Activated naive CD4-positive, alpha-beta T cell (primary cell): ENCODE results near the gene CSF3.

Experiments
- DNase-seq, 4 experiments: peaks; one replicate each; lab custom pipeline; 2025; lab: John Stamatoyannopoulos, UW

The CSF3 gene, protein sequence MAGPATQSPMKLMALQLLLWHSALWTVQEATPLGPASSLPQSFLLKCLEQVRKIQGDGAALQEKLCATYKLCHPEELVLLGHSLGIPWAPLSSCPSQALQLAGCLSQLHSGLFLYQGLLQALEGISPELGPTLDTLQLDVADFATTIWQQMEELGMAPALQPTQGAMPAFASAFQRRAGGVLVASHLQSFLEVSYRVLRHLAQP

DNA sequence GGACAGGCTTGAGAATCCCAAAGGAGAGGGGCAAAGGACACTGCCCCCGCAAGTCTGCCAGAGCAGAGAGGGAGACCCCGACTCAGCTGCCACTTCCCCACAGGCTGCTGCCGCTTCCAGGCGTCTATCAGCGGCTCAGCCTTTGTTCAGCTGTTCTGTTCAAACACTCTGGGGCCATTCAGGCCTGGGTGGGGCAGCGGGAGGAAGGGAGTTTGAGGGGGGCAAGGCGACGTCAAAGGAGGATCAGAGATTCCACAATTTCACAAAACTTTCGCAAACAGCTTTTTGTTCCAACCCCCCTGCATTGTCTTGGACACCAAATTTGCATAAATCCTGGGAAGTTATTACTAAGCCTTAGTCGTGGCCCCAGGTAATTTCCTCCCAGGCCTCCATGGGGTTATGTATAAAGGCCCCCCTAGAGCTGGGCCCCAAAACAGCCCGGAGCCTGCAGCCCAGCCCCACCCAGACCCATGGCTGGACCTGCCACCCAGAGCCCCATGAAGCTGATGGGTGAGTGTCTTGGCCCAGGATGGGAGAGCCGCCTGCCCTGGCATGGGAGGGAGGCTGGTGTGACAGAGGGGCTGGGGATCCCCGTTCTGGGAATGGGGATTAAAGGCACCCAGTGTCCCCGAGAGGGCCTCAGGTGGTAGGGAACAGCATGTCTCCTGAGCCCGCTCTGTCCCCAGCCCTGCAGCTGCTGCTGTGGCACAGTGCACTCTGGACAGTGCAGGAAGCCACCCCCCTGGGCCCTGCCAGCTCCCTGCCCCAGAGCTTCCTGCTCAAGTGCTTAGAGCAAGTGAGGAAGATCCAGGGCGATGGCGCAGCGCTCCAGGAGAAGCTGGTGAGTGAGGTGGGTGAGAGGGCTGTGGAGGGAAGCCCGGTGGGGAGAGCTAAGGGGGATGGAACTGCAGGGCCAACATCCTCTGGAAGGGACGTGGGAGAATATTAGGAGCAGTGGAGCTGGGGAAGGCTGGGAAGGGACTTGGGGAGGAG is at the start of gene CSF3:
Gene CSF3 (plus strand): TSS at position 436 of the 993 bp plus-strand sequence. CDS start 35 bp downstream, at position 471.
- DNase-seq: no peak

DNA sequence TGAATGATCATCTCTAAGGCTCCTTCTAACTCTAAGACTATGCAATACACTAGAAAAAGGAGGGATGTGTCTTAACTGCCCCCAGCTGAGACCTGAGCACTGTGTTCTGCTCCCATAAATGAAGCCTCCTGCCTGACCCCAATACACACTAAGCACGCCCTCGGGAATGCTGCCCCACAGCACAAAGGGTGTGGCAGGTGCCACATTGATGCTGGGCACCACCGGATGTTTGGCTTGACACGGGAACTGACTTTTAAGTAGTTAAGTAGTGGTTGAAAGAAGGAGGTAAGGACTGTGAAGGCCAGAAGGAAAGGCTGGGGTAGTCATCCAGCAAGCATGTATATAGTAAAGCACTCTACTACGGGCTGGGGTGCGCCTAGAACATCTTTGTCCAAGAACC is 48.5 kb upstream of the CSF3 start:
- DNase-seq: no peak

DNA sequence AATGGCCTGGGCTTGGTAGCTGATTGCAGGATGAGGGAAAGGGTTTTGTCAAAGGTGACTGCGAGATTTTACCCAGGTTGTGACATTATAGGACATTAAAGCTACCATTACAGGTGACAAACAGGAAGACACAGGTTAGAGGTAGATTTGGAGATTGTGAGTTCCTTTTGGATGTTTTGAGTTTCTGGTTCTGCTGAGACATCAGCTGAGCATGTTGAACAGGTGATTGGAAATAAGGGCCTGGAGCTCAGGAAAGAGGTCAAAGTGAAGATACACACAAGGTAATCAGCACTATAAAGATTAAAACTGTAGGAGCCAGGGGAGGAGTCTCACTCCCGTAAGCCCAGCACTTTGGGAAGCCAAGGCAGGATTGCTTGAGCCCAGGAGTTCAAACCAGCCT is 46.5 kb upstream of the CSF3 start:
- DNase-seq: no peak

DNA sequence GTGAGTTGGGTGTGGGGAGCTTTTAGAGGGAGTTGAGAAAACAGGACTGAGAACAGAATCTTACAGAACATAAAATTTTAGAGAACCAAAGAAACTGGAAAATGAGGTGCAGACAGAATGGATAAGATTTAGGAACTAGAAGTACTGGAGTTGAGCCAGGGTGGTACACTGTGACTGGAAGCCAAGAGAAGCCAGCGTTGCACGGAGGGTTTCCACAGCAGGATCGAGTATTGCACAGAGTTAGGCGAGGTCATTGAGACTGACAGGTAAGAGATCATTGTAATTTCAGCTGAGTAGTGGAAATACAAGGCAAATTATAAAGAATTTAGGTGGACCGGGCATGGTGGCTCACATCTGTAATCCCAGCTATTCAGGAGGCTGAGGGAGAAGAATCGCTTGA is 45.9 kb upstream of the CSF3 start:
- DNase-seq: no peak

DNA sequence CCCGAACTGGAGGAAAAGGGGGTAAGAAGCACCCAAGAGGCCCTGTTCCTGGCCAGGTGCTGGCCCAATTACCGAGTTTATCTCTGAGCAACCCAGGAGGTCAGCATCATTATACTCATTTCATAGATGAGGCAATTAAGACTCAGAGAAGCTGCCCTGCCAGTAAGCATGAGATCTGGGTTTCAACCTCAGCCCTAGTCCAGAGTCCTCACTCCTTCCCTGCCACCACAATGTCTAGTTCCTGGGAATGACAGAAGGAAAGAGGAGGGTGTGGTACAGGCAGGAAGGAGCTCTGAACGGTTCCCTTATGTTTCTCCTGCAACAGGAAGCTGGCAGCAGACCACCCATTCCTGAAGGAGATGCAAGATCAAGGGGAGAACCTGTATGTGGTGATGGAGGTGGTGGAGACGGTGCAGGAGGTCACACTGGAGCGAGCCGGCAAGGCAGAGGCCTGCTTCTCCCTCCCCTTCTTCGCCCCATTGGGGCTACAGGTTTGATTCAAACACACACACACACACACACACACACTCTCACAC is 45.0 kb upstream of the CSF3 start:
- DNase-seq: no peak

DNA sequence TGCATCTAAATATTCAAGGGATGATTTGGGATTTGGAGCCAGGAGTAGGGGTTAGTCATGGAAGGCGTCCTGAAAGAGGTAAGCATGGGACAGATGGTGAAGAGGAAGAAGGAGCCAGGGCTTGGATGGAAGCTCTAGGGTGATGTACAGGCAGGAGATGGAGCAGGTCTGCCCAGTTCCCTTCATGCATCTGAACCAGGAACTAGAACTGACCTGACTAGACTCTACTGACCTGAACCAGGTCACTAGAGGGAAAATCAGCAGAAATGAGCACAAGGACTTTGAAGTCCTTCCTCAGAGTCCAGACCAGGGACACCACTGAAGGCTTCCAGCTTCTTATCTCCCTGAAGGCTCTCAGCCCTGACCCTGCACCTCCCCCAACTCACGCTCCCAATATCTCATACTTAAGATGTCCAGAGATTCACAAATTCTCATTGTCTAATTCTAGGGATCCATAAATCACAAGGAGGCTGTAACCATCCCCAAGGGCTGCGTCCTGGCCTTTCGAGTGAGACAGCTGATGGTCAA is 44.1 kb upstream of the CSF3 start:
- no peak for DNase-seq

DNA sequence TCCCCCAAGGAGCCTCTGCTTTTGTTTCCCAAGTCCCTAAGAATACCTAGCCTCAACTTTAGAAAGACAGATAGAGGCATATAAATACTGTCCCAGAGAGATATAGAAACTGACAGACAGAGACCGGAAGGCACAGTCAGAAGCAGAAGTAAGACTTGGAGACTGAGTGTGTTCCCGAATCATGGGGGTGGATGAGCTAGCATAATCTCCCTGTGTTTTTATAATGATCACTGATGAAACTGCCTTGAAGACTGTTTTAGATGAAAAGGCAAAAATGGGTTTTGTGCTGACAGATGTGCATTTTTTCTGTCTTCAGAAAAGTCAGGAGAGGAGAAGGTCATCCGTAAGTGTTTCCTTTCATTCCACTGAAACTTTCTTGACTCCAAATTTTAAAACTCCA is 43.0 kb upstream of the CSF3 start:
- DNase-seq: no peak

DNA sequence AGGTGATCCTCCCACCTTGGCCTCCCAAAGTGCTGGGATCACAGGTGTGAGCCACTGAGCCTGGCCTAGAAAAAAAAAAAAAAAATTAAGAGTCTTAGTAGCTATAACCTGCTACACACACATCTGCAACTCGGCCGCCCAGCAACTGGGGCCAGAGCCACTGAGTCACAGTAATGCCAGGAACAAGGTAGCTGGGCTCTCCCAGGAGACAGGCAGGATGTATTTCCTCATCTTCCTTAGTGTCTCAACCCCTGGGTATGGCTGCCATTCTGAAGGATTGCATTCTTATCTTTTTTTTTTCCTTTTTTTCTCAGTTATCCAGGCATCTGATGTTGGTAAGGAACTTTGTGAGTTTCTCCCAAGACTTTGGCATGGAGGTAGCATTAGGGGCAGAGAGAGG is 41.7 kb upstream of the CSF3 start:
- no peak for DNase-seq

DNA sequence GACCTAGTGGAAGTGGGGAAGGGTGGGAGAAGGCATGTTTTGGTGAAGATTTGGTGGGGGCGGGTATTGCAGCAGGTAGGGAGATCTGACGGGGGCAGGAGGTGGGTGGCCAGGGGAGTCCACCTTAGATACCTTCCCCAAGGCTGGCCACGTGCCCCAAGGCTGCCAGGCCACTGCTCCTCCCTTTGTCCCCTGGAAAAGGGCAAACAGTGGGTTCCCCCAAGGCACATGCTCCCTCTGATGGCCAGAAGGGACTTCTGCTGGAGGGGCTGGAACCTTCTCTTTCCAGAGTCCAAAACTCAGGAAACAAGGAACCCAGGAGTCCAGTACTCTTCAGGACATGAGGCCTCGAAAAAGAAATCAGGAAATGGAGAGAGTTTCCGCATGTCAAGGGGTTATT is 40.8 kb upstream of the CSF3 start:
- DNase-seq: no peak

DNA sequence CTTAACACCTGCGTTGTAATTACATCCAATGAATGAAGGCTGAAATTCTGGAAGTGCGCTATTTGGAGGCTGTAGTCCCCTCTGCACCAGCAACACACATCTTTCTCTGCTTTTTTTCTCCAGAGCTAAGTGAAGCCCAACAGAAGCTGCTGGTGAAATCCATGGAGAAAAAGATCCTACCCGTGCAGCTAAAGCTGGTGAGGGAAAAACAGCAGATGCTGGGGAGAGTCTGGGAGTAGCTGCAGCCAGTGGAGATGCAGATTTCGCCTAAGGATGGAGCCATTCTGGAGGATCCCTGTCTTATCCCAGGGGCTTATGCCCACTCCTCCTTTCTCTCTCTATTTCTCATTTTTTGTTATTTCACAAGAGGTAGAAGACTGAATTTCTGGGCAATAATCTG is 39.4 kb upstream of the CSF3 start:
- DNase-seq: no peak

DNA sequence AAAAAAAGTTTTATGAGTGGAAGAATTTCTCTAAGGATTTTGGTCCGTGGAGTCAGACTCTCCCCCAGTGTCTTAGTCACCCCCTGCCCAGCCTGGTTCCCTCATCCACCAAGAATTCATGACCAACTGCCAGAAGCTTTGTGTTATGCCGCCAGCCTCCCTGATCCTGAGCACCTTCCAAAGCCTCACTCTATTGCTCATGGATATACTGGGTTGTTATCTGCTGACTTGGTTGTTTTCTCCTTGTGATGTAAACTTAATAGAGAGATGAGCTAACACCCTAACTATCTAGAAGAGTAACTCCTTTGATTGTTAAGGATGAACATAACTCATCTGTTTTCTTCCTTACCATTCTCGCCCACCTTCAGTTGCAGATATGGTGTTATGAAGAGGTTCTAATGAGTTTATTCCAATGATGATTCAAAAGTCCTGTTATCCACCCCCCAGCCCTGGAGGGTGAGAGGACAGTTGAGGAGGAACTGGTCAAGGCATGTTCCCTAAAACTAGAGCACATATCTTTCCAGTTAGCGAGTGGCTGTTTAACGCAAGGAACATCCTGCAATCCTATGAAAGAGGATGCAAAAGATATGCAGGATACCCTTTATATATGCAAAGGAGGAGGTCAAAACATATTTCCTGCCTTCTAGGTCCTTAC is 36.1 kb upstream of the CSF3 start:
- no peak for DNase-seq

DNA sequence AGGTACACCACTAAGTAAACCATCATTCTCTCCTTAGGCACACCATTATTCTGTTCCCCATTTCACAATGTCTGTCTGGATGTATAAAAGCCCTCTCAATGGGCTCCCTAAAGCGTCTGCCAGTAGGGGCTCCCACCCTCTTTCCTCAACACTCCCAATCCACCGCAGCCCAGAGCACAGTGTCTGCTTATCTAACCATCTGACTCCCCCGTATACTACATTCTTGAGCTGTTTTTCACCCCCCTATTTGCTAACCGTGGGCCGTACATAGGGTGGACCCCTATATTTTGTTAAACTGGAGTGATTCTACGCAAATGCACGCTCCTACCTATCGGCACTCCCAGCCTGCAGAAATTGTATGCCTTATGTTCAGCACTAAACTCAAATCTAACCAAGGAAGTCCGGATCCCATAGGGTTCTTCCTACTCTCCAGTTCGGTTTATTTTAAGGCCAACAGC is 35.3 kb upstream of the CSF3 start:
- no peak for DNase-seq

DNA sequence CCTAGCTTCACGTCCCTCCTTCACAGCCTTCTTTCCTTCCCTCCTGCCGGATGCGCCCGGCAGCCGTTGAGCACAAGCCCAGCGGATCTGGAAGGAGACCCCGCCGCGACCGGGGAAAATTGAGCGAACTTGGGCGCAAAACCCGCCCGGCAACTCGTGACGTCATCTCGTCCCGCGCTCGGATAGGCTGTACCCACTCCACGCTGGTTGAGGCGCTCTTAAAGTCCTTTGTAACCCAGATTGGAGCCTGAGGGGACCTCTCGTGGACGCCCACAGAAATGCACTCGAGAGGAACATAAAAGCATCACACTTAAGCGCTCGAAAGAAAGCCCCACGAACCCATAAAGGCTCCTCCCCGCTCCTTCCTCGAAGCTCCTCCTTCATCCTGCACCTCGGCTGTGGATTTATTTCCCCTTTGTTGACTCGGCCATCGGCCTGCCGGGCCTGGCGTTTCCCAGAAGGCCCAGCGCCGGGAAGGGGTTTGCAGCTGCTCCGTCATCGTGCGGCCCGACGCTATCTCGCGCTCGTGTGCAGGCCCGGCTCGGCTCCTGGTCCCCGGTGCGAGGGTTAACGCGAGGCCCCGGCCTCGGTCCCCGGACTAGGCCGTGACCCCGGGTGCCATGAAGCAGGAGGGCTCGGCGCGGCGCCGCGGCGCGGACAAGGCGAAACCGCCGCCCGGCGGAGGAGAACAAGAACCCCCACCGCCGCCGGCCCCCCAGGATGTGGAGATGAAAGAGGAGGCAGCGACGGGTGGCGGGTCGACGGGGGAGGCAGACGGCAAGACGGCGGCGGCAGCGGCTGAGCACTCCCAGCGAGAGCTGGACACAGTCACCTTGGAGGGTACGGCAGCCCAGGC is 34.7 kb upstream of the CSF3 start, which contains the start of gene PSMD3:
Gene PSMD3 (plus strand): TSS at position 457 of the 856 bp plus-strand sequence. CDS start 164 bp downstream, at position 621.
- DNase-seq: peak; percentile 94 to 99 (median 96)

DNA sequence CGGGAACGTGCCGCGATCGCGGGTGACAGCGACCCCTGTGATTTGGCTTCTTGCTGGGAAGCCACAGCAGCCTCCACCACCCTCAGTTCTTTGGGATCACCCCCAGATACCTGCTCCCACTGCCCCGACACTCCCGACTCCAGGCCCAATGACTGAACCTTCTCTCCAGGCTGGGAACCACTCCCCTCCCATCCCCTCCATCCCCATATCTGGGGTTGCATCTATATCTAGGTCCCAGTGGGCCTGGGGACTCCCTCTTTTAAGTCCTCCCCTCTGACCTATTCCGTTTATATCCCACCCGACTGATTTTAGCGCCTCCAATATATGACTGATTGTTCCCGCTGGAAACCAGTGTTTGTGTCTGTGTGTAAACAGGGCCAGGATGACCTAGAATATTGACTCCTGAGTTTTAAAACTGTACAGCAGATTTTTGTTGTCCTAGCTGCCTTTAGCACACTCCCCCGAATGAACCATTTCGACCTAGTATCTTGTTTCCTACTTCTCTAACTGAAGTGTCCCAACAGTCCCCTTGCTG is 34.0 kb upstream of the CSF3 start:
- DNase-seq: no peak

DNA sequence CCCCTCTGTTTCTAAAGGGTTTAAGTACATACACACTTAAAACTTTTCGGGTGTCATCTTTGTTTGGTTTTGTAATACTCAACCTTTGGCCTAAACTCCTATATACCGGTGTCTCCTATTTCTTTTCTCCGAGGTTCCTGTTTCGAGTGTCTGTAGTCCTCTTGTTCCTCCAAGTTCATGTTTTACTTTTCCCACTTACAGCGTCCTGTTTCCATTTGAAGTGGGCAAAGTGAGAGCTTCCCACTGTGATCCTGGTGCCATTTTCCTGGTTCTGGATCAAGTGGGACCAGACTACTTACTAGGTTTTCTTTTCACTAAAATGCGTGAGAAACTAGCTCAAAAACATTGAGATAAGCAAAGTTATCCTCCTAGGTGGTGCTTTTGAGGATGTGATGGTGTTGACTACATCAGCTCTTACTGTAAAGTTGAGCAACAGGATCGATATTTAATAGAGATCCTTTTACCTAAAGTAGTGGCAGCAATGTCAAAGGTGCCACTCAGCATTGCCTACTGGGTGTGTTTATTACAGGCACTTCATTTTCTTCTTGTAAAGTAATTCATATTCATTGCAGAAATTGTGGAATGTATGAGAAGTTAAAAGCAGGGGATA is 33.4 kb upstream of the CSF3 start:
- DNase-seq: no peak

DNA sequence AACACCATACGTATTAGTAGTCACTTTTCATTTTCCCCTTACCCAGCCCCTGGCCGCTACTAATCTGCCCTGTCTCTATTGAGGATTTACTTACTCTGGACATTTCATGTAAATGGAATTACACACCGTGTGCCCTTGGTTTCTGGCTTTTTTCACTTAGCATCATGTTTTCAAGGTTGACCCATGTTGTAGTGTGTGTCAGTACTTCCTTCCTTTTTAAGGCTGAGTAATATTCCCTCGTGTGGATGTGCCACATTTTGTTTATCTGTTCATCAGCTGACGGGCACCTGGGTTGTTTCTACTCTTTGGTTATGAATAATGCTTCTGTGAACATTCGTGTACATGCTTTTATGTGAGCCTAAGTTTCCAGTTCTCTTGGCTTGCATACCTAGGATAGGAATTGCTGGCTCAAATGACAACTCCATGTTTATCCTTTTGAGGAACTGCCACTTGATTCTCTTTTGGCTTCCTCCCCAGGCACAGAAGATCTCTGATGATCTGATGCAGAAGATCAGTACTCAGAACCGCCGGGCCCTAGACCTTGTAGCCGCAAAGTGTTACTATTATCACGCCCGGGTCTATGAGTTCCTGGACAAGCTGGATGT is 26.9 kb upstream of the CSF3 start:
- no peak for DNase-seq

DNA sequence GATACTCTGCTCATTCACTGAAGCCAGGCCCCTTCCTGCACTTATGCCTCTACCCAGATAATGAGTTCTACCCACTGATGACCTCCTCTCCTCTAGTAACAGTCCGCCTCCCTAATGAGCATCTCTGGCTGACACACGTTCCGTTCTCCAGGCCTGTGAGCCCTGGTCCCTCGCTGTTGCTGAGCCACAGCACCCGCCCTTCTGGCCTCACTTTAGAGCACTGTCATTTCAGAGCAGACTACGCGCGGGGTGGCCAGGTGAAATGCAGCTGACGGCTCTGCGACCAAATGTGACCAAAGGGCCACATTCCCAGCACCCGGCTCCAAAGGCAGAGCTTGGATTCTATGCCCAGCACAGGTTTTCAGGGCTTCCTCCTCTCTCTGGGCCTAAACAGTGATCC is 20.8 kb upstream of the CSF3 start:
- no peak for DNase-seq

DNA sequence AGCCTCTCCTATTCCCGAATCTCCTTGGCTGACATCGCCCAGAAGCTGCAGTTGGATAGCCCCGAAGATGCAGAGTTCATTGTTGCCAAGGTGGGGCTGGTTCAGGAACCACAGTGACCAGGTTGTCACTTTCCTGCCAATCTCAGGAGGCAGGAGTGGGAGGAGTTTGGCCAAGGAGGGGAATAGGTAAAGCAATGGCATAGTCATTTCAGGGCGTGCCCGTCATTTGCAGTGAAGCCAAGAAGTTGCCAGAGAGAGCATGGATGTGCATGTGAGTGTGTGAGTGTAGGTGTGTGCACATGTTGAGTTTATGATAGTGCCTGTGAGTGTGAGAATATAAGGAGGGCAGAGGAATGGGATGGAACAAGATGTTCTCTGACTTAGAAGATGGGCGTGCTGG is 19.8 kb upstream of the CSF3 start:
- no peak for DNase-seq

DNA sequence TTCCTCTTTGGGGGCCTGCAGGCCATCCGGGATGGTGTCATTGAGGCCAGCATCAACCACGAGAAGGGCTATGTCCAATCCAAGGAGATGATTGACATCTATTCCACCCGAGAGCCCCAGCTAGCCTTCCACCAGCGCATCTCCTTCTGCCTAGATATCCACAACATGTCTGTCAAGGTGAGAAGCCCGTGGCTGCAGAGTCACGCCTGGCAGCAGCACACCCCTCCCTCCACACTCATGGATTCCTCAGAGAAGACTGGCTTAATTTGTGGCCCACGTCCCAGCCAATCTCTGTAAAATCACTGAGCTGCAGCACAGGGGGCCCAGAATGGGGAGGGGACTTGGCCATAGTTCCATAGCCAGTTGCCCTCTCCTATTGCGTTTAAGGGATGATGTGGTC is 19.1 kb upstream of the CSF3 start:
- no peak for DNase-seq

DNA sequence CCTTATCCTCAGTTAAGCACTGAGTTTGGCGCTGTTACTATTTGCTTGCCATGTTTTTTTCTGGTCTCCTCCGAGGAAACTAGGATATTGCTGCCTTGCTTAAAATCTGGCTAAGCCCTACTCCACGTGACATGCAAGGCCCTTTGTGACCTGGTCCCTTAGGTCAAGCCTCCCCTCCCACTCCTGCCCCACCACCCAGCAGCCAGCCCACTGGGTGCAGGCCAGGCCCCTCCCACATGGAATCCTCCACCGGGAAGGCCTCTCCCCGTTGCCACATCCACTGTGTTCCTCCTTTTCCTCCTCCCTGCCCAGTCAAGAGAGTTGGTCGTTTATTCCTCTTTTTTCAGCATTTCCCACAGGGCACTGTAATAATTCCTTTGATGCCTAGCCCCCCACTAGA is 18.4 kb upstream of the CSF3 start:
- DNase-seq: no peak
